ES-I3 (cell line): ENCODE measurements around the gene CKM.
"Not testable (repeated sequence)": the region's sequence is repeated elsewhere in the genome, so short reads cannot be mapped to it uniquely, and the experiment has no call there.

ENCODE experiments used
- H3K36me3 ChIP-seq: 2 replicates; pipeline ENCODE4 v1.6.1; 2013; ENCODE audit warnings: mild to moderate bottlenecking, low read length, control low read depth, moderate library complexity; ENCODE audit not compliant: insufficient read depth
- H3K4me1 ChIP-seq: 2 replicates; pipeline ENCODE4 v1.6.1; 2013; ENCODE audit warnings: mild to moderate bottlenecking, control low read depth, low read length; ENCODE audit not compliant: insufficient read depth
- H3K9ac ChIP-seq: 2 replicates; pipeline ENCODE4 v1.6.1; 2013; ENCODE audit warnings: low read depth, mild to moderate bottlenecking, low read length, moderate library complexity
- H3K9me3 ChIP-seq: 2 replicates; pipeline ENCODE4 v1.6.1; 2013; ENCODE audit warnings: mild to moderate bottlenecking, low read length, moderate library complexity; ENCODE audit not compliant: control insufficient read depth, insufficient read depth

CKM gene

DNA sequence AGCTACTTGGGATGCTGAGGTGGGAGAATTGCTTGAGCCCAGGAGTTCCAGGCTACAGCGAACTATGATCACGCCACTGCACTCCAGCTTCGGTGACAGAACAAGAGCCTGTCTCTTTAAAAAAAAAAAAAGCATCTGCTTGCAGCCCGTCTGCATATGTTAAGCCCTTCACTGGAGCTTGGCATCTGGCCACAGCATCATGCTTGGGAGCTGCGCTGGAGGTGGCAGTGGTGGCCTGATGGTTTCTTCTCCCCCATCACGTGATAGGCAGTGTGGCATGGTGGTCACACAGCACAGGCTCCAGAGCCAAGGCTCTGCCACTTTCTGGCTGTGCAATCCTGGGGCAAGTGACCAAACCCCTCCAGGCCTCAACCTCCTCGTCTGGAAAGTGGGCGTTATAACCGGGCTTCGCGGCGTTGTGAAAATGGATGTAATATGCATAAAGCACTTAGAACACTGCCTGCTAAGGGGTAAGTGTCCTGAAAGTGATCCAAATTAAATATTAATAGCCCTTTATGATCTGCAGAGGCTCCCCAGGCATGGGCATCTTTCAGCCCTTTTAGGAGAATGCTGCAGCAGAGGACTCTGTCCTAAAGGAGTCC lies 47.2 kb downstream of the CKM start:
- H3K4me1 ChIP-seq, result no peaks in the 10 kb centered on the region
- H3K9me3 ChIP-seq, result no peaks in the 10 kb centered on the region
- peaks cover 3% of the 10 kb centered on the region for H3K36me3 ChIP-seq
- no peak overlapping the region for H3K9ac ChIP-seq

DNA sequence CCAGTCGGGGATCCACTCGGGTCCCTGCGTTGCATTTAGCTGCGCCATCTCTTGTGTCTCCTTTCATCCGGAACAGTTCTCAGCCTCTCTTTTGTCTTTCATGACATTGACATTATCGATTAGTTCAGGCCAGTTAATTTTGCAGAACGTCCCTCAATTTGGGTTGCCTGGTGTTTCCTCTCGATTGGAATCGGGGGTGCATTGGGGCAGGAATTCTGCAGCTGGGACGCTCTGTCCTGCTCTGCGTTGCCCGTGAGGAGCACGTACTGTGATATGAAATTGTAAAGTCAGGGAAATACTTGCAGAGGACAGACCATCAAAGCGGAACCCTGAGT lies 49.2 kb downstream of the CKM start:
- H3K36me3 ChIP-seq, result no peaks in the 10 kb centered on the region; the same call in none of the 2 replicates

DNA sequence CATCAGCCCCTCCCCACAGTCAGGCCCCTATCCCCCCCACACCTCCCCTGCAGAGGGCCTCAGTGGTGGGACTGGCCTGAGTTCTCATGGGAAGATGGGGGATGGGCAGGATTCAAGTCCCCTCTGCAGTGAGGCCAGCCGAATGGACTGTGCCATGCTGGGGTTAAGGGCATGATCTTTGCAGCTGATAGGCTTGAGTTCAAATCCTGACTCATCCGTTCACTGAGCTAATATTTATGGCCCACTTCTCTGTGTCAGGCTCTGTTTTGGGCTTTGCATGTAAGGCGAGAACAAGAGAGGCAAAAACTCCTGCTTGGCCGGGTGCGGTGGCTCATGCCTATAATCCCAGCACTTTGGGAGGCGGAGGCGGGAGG lies 51.0 kb downstream of the CKM start:
- Histone ChIP-seq H3K4me1 (no peaks in the 10 kb centered on the region), H3K36me3 (no peaks in the 10 kb centered on the region; the same call in none of the 2 replicates), H3K9ac (no peak overlapping the region), H3K9me3 (no peaks in the 10 kb centered on the region)

More for the DNA sequence above, 49.2 kb downstream of the CKM start:
- no peak overlapping the region for H3K9ac ChIP-seq
- no peaks in the 10 kb centered on the region for H3K4me1 ChIP-seq
- no peaks in the 10 kb centered on the region for H3K9me3 ChIP-seq

DNA sequence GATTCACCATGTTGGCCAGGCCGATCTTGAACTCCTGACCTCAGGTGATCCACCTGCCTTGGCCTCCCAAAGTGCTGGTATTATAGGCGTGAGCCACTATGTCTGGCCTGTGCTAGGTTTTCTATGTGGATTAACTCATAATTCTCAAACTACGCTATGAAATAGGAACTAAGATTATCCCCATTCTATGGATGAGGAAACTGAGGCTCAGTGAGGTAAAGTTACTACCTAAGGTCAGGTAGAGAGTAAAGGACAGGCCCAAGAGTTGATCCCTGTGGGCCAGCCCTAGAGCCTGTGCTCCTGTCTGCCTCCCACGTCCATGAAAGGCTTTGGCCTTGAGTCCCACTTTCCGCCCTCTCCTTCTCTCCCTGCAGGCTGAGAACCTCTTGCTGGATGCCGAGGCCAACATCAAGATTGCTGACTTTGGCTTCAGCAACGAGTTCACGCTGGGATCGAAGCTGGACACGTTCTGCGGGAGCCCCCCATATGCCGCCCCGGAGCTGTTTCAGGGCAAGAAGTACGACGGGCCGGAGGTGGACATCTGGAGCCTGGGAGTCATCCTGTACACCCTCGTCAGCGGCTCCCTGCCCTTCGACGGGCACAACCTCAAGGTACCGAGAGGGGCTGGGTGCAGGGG lies 51.5 kb downstream of the CKM start:
- Histone ChIP-seq H3K36me3 (no peaks in the 10 kb centered on the region; the same call in none of the 2 replicates), H3K4me1 (no peaks in the 10 kb centered on the region), H3K9me3 (no peaks in the 10 kb centered on the region), H3K9ac (no peak overlapping the region)

DNA sequence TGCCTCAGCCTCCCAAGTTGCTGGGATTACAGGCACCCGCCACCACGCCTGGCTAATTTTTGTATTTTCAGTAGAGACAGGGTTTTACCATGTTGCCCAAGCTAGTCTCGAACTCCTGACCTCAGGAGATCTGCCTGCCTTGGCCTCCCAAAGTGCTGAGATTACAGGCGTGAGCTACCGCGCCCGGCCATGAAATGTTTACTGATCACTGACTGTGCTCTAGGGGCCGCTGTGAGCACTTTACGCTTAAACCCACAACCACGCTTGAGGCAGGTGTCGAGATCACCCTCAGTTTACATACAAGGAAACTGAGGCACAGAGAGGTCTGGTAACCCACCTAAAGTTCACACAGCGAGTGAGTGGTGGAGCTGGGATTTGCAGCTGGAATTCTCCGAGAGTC lies 52.7 kb downstream of the CKM start:
- not testable (repeated sequence) for H3K9ac ChIP-seq, H3K36me3 ChIP-seq, H3K9me3 ChIP-seq, H3K4me1 ChIP-seq

DNA sequence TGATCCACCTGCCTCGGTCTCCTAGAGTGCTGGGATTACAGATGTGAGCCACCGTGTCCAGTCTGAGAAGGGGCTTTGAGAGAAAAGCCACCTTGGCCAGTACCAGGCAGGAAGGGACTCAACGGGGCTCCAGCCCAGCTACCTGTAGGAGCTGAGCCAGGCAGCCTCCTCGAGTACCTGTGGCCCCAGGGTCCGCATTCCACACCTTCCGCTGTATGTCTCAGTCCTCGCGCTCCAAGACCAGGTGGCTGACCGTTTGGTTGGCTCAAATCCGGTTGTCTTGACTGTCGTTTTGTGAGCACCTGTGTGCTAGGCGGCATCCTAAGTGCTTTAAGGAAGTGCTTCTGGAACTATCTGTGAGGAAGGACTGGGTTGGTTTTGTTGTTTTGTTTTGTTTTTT lies 55.4 kb downstream of the CKM start:
- Histone ChIP-seq H3K36me3 (peaks cover 2% of the 10 kb centered on the region; the same call in 1 of the 2 replicates), H3K4me1 (no peaks in the 10 kb centered on the region), H3K9me3 (no peaks in the 10 kb centered on the region), H3K9ac (no peak overlapping the region)

DNA sequence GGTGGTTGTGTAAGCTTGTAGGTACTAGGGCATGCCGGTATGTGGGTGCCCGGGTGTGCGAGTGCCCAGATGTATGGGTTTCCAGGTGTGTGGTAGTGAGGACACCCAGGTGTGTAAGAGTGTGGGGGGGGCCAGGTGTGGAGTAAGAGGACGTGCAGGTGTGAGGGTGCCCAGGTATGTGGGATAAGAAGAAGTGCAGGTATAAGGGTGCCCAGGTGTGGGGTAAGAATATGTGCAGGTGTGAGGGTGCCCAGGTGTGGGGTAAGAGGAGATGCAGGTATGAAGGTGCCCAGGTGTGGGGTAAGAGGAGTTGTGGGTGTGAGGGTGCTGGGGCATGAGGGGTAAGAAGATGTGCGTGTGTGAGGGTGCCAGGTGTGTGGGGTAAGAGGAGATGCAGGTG lies 57.3 kb downstream of the CKM start:
- no peaks in the 10 kb centered on the region for H3K9me3 ChIP-seq
- no peaks in the 10 kb centered on the region for H3K4me1 ChIP-seq
- no peak overlapping the region for H3K9ac ChIP-seq
- peaks cover 2% of the 10 kb centered on the region for H3K36me3 ChIP-seq

DNA sequence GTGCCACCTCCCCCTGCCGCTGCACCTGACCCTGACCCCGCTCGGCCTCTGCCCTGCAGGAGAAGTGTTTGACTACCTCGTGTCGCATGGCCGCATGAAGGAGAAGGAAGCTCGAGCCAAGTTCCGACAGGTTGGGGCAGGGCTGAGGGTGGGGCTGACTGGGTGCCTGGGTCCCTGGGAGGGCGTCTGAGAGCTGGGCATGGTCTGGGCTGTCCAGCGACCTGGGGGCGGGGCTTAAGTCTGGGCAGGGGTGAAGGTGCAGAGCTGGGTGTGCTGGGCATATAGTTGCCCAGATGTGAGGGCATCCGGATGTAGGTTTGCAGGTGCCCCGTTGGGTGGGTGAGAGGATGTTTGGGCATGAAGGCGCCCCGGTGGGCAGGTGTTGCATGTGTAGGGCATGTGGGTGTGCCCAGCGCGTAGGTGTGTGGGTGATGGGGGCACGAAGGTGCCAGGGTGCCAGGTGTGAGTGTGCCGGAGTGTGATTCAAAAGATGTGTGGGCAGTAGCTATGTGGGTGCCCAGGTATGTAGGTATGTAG lies 57.8 kb downstream of the CKM start:
- peaks cover 2% of the 10 kb centered on the region for H3K36me3 ChIP-seq
- H3K4me1 ChIP-seq, result no peaks in the 10 kb centered on the region
- H3K9ac ChIP-seq, result no peak overlapping the region
- no peaks in the 10 kb centered on the region for H3K9me3 ChIP-seq

DNA sequence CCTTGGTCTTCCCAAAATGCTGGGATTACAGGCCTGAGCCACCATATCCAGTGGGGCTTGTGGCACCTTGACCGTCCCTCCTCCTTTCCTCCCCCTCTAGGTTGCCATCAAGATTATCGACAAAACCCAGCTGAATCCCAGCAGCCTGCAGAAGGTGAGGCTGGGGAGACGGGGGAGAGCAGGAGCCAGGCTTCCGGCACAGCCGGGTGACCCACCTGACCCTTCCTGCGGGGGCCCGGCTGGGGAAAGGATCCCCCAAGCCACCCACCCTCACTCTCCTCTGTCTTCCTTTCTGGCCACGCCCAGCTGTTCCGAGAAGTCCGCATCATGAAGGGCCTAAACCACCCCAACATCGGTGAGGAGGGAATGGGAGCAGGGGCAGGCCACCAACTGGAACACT lies 59.7 kb downstream of the CKM start:
- H3K9me3 ChIP-seq, result no peaks in the 10 kb centered on the region
- H3K36me3 ChIP-seq, result peaks cover 2% of the 10 kb centered on the region
- no peaks in the 10 kb centered on the region for H3K4me1 ChIP-seq
- H3K9ac ChIP-seq, result no peak overlapping the region

DNA sequence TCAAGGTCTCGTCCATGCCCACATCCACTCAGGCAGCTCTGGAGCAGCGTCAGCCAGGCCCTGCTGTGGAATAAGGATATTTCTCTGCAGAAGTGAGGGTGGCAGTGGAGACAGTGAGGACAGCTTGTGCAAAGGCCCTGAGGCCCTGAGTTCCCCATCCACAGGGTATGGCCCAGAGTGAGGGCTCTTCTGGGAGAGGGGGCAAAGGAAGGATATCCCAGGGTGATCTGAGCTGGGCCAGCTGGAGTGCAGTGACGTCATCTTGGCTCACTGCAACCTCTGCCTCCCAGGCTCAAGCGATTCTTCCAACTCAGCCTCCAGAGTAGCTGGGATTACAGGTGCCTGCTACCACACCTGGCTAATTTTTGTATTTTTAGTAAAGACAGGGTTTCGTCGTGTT lies 60.1 kb downstream of the CKM start:
- Histone ChIP-seq H3K4me1 (no peaks in the 10 kb centered on the region), H3K36me3 (peaks cover 2% of the 10 kb centered on the region), H3K9ac (no peak overlapping the region), H3K9me3 (no peaks in the 10 kb centered on the region)

DNA sequence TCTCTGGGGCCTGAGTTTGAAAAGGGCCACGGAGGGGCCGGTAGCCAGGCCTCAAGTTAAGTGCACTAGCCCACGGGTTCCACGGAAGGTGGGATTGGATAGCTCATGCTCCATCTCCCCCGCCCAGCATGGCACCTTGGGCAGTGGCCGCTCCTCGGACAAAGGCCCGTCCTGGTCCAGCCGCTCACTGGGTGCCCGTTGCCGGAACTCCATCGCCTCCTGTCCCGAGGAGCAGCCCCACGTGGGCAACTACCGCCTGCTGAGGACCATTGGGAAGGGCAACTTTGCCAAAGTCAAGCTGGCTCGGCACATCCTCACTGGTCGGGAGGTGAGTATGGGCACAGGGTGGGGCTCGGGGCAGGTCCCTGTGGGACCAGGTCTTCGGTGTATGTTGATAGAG lies 63.8 kb downstream of the CKM start:
- Histone ChIP-seq H3K4me1 (no peaks in the 10 kb centered on the region), H3K9ac (no peak overlapping the region), H3K36me3 (no peaks in the 10 kb centered on the region; the same call in 1 of the 2 replicates), H3K9me3 (no peaks in the 10 kb centered on the region)

DNA sequence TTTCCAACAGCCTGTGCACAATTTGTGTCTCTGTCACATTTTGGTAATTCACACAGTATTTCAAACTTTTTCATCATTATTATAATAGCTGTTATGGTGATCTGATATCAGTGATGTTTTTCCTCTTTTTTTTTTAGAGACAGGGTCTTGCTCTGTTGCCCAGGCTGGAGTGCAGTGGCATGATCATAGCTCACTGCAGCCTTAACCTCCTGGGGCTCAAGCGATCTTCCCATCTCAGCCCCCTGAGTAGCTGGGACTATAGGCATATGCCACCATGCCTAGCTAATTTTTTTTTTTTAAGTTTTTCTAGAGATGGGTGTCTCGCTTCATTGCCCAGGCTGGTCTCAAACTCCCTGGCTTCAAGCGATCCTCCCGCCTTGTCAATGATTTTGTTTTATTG lies 65.8 kb downstream of the CKM start:
- no peak overlapping the region for H3K9ac ChIP-seq
- H3K36me3 ChIP-seq, result no peaks in the 10 kb centered on the region; the same call in 1 of the 2 replicates
- no peaks in the 10 kb centered on the region for H3K9me3 ChIP-seq
- no peaks in the 10 kb centered on the region for H3K4me1 ChIP-seq
